ENCODE data around the gene CFAP97D2. TPM values are rescaled to one million over a fixed set of nuclear protein-coding genes. Genes with fewer than 3 reads are reported as not detected.
"Not testable (repeated sequence)": the region's sequence is repeated elsewhere in the genome, so short reads cannot be mapped to it uniquely, and the experiment has no call there.

Gene CFAP97D2
- total RNA-seq, 1 donor from 2014 or later = not detected

GRCh38 chr13:114261328-114261965 lies 82.4 kb downstream of the CFAP97D2 start:
- H3K4me3 ChIP-seq = no peak overlapping the region
- DNase-seq (no peak), ATAC-seq (no peak)
- H3K36me3 ChIP-seq = peaks cover 100% of the 10 kb centered on the region
- no peaks in the 10 kb centered on the region for H3K4me1 ChIP-seq
- no peaks in the 10 kb centered on the region for H3K9me3 ChIP-seq
- intact Hi-C loops (cut with DNase I) = no loop called here
- no peaks in the 10 kb centered on the region for H3K27me3 ChIP-seq
- TF ChIP-seq, protein P1, sequence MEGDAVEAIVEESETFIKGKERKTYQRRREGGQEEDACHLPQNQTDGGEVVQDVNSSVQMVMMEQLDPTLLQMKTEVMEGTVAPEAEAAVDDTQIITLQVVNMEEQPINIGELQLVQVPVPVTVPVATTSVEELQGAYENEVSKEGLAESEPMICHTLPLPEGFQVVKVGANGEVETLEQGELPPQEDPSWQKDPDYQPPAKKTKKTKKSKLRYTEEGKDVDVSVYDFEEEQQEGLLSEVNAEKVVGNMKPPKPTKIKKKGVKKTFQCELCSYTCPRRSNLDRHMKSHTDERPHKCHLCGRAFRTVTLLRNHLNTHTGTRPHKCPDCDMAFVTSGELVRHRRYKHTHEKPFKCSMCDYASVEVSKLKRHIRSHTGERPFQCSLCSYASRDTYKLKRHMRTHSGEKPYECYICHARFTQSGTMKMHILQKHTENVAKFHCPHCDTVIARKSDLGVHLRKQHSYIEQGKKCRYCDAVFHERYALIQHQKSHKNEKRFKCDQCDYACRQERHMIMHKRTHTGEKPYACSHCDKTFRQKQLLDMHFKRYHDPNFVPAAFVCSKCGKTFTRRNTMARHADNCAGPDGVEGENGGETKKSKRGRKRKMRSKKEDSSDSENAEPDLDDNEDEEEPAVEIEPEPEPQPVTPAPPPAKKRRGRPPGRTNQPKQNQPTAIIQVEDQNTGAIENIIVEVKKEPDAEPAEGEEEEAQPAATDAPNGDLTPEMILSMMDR (IDR thresholded peaks at IDR 0.05) = no peak
- H3K27ac ChIP-seq = no peak overlapping the region

DNA sequence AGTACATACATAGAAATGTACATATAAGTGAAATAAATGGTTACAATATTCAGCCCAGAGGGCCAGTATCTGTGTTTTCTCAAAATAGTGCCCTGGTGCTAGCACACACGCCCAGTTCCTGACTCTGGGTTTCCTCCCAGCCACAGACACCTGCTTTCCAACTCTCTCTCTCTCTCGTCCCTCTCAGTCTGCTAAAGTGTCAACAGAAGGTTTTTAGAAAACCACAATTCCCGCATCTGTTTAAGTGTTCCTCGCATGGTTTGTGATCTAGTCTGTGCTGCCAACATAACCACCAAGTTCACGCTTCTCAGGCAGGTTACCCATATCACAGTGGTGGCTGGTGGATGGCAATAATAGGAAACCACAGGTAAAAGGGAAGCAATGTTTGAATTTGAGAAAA lies 84.5 kb downstream of the CFAP97D2 start:
- no peaks in the 10 kb centered on the region for H3K27me3 ChIP-seq
- intact Hi-C loops (cut with DNase I) = no loop called here
- no peak overlapping the region for H3K4me3 ChIP-seq
- ATAC-seq (no peak), DNase-seq (no peak)
- H3K4me1 ChIP-seq = no peaks in the 10 kb centered on the region
- H3K36me3 ChIP-seq = peaks cover 100% of the 10 kb centered on the region
- H3K27ac ChIP-seq = no peak overlapping the region
- TF ChIP-seq, protein P1 (IDR thresholded peaks at IDR 0.05) = no peak
- no peaks in the 10 kb centered on the region for H3K9me3 ChIP-seq

GRCh38 chr13:114264313-114264712 lies 85.3 kb downstream of the CFAP97D2 start:
- H3K27ac ChIP-seq; ATAC-seq; DNase-seq; intact Hi-C loops (cut with DNase I); H3K4me3 ChIP-seq; H3K4me1 ChIP-seq; H3K9me3 ChIP-seq; H3K27me3 ChIP-seq: not testable (repeated sequence)
- peaks cover 98% of the 10 kb centered on the region for H3K36me3 ChIP-seq

- TF ChIP-seq, protein P1 (IDR thresholded peaks at IDR 0.05) = no peak
Measured at GRCh38 chr13:114264886-114265611, 86.0 kb downstream of the CFAP97D2 start.

DNA sequence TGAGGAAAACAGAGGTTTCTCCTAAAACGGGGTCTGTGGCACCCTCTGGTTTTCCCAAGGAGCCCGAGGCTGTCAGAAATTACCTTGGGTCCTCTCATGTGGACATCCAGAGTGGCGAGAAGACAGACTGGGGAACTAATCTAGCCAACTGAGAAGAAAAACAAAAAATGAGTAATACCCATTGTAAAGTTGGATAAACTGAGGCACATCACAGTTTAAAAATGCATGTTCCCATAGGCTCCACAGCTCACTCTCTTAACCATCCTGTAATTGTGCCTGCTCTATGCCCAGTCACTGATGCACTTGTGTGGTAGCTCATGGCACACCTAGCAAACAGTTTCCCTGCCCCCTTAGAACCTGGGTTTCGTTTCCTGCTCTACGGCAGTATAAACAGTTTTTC lies 87.2 kb downstream of the CFAP97D2 start:
- Histone ChIP-seq H3K27ac (no peak overlapping the region), H3K4me3 (no peak overlapping the region), H3K9me3 (no peaks in the 10 kb centered on the region), H3K27me3 (no peaks in the 10 kb centered on the region), H3K4me1 (no peaks in the 10 kb centered on the region), H3K36me3 (peaks cover 92% of the 10 kb centered on the region)
- TF ChIP-seq, protein P1 (IDR thresholded peaks at IDR 0.05) = no peak
- DNase-seq = no peak
- ATAC-seq = no peak
- intact Hi-C loops (cut with DNase I) = no loop called here

More at GRCh38 chr13:114264886-114265611, 86.0 kb downstream of the CFAP97D2 start:
- H3K27ac ChIP-seq = no peak overlapping the region
- no peaks in the 10 kb centered on the region for H3K4me1 ChIP-seq
- ATAC-seq (no peak), DNase-seq (no peak)
- H3K27me3 ChIP-seq = no peaks in the 10 kb centered on the region
- peaks cover 98% of the 10 kb centered on the region for H3K36me3 ChIP-seq
- intact Hi-C loops (cut with DNase I) = no loop called here
- no peak overlapping the region for H3K4me3 ChIP-seq
- no peaks in the 10 kb centered on the region for H3K9me3 ChIP-seq

Data from upper lobe of right lung (tissue), 1 donor.